ENCODE results near the gene MARCKSL1.

DNA sequence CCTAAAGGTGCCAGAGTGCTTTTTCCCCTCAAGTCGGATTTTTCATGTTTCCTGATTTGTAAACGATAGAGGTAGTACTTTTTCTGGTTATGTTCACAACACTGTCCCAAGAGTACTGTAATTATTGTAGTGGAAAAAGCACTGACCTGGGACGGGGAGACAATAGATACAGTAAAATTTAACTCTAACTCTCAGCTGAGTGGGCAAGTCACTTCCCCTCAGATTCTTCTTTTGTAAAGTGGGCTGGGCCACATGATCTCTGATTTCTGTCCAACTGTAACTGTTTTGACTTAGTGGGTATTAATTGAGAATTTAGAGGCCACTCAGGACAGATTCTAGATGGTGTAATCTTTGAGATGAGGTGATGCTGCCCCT is 19.1 kb downstream of the MARCKSL1 start:
- TF ChIP-seq EZH2 (IDR thresholded peaks at IDR 0.05; ENCODE audit: insufficient read depth, poor library complexity, severe bottlenecking) (no peak), EZH2phosphoT487 (IDR thresholded peaks at IDR 0.05; ENCODE audit: insufficient read depth, low read depth) (no peak)

All from GM23248 (cell line).